H9 (cell line): ENCODE results near the gene TRAPPC2L. TPM values are rescaled to one million over a fixed set of nuclear protein-coding genes. Genes with fewer than 3 reads are reported as not detected.

Source experiments
- DNase-seq: peaks from one replicate; pipeline ENCODE4 v3.0.0-alpha.2; 2017
- H2AFZ ChIP-seq: one replicate; pipeline ENCODE4 v1.6.1; 2013; ENCODE audit warnings: mild to moderate bottlenecking, low read length, control low read depth, moderate library complexity
- H2AK5ac ChIP-seq: 2 replicates; pipeline ENCODE4 v1.6.1; 2013; ENCODE audit warnings: low read length, control low read depth, mixed read lengths; ENCODE audit not compliant: insufficient read length
- H2BK120ac ChIP-seq: one replicate; pipeline ENCODE4 v1.6.1; 2013; ENCODE audit warnings: low read depth, mild to moderate bottlenecking, low read length, control low read depth, inconsistent platforms; ENCODE audit not compliant: poor library complexity, severe bottlenecking
- H2BK12ac ChIP-seq: 2 replicates; pipeline ENCODE4 v1.6.1; 2013; ENCODE audit warnings: low read length, control low read depth, mixed read lengths, low read depth; ENCODE audit not compliant: insufficient read length
- H2BK15ac ChIP-seq: 2 replicates; pipeline ENCODE4 v1.6.1; 2013; ENCODE audit warnings: low read depth, low read length, control low read depth
- H2BK20ac ChIP-seq: one replicate; pipeline ENCODE4 v1.6.1; 2013; ENCODE audit warnings: low read depth, mild to moderate bottlenecking, low read length, control low read depth, inconsistent platforms; ENCODE audit not compliant: poor library complexity, severe bottlenecking
- H2BK5ac ChIP-seq: 2 replicates; pipeline ENCODE4 v1.6.1; 2013; ENCODE audit warnings: low read length, control low read depth, mixed read lengths; ENCODE audit not compliant: insufficient read length
- H3K14ac ChIP-seq: 2 replicates; pipeline ENCODE4 v1.6.1; 2013; ENCODE audit warnings: low read length, control low read depth; ENCODE audit not compliant: insufficient read depth
- H3K18ac ChIP-seq: 2 replicates; pipeline ENCODE4 v1.6.1; 2013; ENCODE audit warnings: low read depth, mild to moderate bottlenecking, mixed read lengths, low read length, control low read depth; ENCODE audit not compliant: insufficient read length
- H3K23ac ChIP-seq: 2 replicates; pipeline ENCODE4 v1.6.1; 2013; ENCODE audit warnings: low read length, control low read depth, mixed read lengths, low read depth; ENCODE audit not compliant: insufficient read length
- H3K23me2 ChIP-seq: 2 replicates; pipeline ENCODE4 v1.6.1; 2013; ENCODE audit warnings: low read depth, mild to moderate bottlenecking, mixed read lengths, low read length, control low read depth; ENCODE audit not compliant: insufficient read length, poor library complexity, severe bottlenecking
- H3K27ac ChIP-seq: 2 replicates; pipeline ENCODE4 v1.5.1; 2013; ENCODE audit warnings: low read length, control low read depth, mixed read lengths, low read depth; ENCODE audit not compliant: insufficient read length
- H3K27me3 ChIP-seq: 2 replicates; pipeline ENCODE4 v1.6.1; 2013; ENCODE audit warnings: low read length, control low read depth, inconsistent platforms; ENCODE audit not compliant: insufficient read depth
- H3K4ac ChIP-seq: 2 replicates; pipeline ENCODE4 v1.6.1; 2013; ENCODE audit warnings: low read depth, mild to moderate bottlenecking, control low read depth, inconsistent platforms, low read length, moderate library complexity
- H3K4me1 ChIP-seq: 2 replicates; pipeline ENCODE4 v1.6.1; 2013; ENCODE audit warnings: low read length, control low read depth, inconsistent platforms; ENCODE audit not compliant: insufficient read depth
- H3K4me2 ChIP-seq: 2 replicates; pipeline ENCODE4 v1.6.1; 2013; ENCODE audit warnings: low read length, control low read depth, mixed read lengths; ENCODE audit not compliant: insufficient read length, insufficient read depth
- H3K56ac ChIP-seq: 2 replicates; pipeline ENCODE4 v1.6.1; 2013; ENCODE audit warnings: low read depth, mild to moderate bottlenecking, mixed read lengths, low read length, control low read depth; ENCODE audit not compliant: insufficient read length
- H3K79me1 ChIP-seq: 2 replicates; pipeline ENCODE4 v1.6.1; 2013; ENCODE audit warnings: low read depth, mild to moderate bottlenecking, moderate library complexity, low read length, control low read depth, inconsistent platforms; ENCODE audit not compliant: insufficient read depth, poor library complexity, severe bottlenecking
- H3K79me2 ChIP-seq: 2 replicates; pipeline ENCODE4 v1.6.1; 2013; ENCODE audit warnings: low read length, control low read depth, inconsistent platforms; ENCODE audit not compliant: insufficient read depth
- H3K9ac ChIP-seq: 2 replicates; pipeline ENCODE4 v1.6.1; 2013; ENCODE audit warnings: low read length, control low read depth, mixed read lengths; ENCODE audit not compliant: insufficient read length; ENCODE audit errors: extremely low read depth
- H3K9me3 ChIP-seq: one replicate; pipeline ENCODE4 v1.6.1; 2013; ENCODE audit warnings: low read depth, low read length, inconsistent platforms; ENCODE audit not compliant: control insufficient read depth
- H3T11ph ChIP-seq: one replicate; pipeline ENCODE4 v1.6.1; 2013; ENCODE audit warnings: mild to moderate bottlenecking, low read length, control low read depth, inconsistent platforms
- H4K20me1 ChIP-seq: one replicate; pipeline ENCODE4 v1.6.1; 2013; ENCODE audit not compliant: control insufficient read depth, insufficient read length, insufficient read depth
- H4K5ac ChIP-seq: 2 replicates; pipeline ENCODE4 v1.6.1; 2013; ENCODE audit warnings: low read depth, mild to moderate bottlenecking, mixed read lengths, low read length, control low read depth; ENCODE audit not compliant: insufficient read length
- H4K8ac ChIP-seq: replicated peaks from 2 replicates; pipeline ENCODE4 v1.6.1; 2013; ENCODE audit warnings: low read length, control low read depth, mixed read lengths, low read depth; ENCODE audit not compliant: insufficient read length
- H4K91ac ChIP-seq: 2 replicates; pipeline ENCODE4 v1.6.1; 2013; ENCODE audit warnings: low read depth, mild to moderate bottlenecking, moderate library complexity, mixed read lengths, low read length, control low read depth; ENCODE audit not compliant: insufficient read length
- H3K27ac Mint-ChIP-seq, 3 experiments: 2 replicates in 2 of 3; 3 replicates in 1 of 3; pipeline ENCODE4 v1.8.0; 2020 to 2021; ENCODE audit warnings: mixed read lengths in 3 of 3, mild to moderate bottlenecking in 1 of 3, moderate library complexity in 1 of 3
- H3K27me3 Mint-ChIP-seq: 2 replicates; pipeline ENCODE4 v1.8.0; 2021; ENCODE audit warnings: low read depth, mild to moderate bottlenecking, moderate library complexity, mixed read lengths
- H3K36me3 Mint-ChIP-seq, 3 experiments: 2 replicates in 2 of 3; 3 replicates in 1 of 3; pipeline ENCODE4 v1.8.0; 2020 to 2021; ENCODE audit warnings: low read depth in 3 of 3, mixed read lengths in 3 of 3; ENCODE audit not compliant: insufficient read depth in 1 of 3
- H3K4me1 Mint-ChIP-seq, 2 experiments: 2 replicates each; pipeline ENCODE4 v1.8.0; 2020; ENCODE audit warnings: mixed read lengths in 2 of 2
- H3K4me3 Mint-ChIP-seq, 2 experiments: 2 replicates in 1 of 2; 3 replicates in 1 of 2; pipeline ENCODE4 v1.8.0; 2020 to 2021; ENCODE audit warnings: mild to moderate bottlenecking in 2 of 2, mixed read lengths in 2 of 2, moderate library complexity in 1 of 2
- H3K9me3 Mint-ChIP-seq, 2 experiments: 2 replicates in 1 of 2; 3 replicates in 1 of 2; pipeline ENCODE4 v1.8.0; 2020; ENCODE audit warnings: mild to moderate bottlenecking in 2 of 2, mixed read lengths in 2 of 2, moderate library complexity in 1 of 2
- WGBS: extraction: QIAGEN DNeasy Blood & Tissue Kit; methylation state at CpG from one replicate; pipeline ENCODE4 v1.1.7; 2013; ENCODE audit warnings: missing lambda C conversion rate, low lambda C conversion rate, mixed read lengths; ENCODE audit not compliant: insufficient read length; ENCODE audit errors: extremely low coverage; 5-methylcytosine and 5-hydroxymethylcytosine counted together
- total RNA-seq: library from RNA; stranded (reverse); gene quantifications from 2 replicates; pipeline ENCODE4 v1.2.1, GENCODE V29; 2021
- TF ChIP-seq, protein P1 (sequence below): fragments of 200-600 bp; sonication (generic); conservative IDR thresholded peaks from 3 replicates; pipeline ENCODE4 v1.8.0; 2021; ENCODE audit warnings: antibody characterized with exemption, mild to moderate bottlenecking

TRAPPC2L gene
- total RNA-seq, 1 experiment from 2014 or later, result 90.3 TPM

- Histone ChIP-seq H3T11ph (no peak overlapping the region), H3K4ac (no peak overlapping the region), H3K4me2 (no peak overlapping the region), H4K91ac (no peak overlapping the region), H3K27ac (no peak overlapping the region), H3K27me3 (no peaks in the 10 kb centered on the region), H2BK20ac (no peak overlapping the region), H2BK5ac (no peak overlapping the region), H3K18ac (no peak overlapping the region), H2BK15ac (no peak overlapping the region), H3K56ac (no peak overlapping the region), H3K79me1 (no peaks in the 10 kb centered on the region), H3K14ac (no peak overlapping the region), H3K4me1 (no peaks in the 10 kb centered on the region), H4K8ac (no peak overlapping the region), H2BK120ac (no peak overlapping the region), H4K20me1 (no peaks in the 10 kb centered on the region), H3K23ac (no peak overlapping the region), H3K9ac (no peak overlapping the region), H2BK12ac (no peak overlapping the region), H3K23me2 (no peaks in the 10 kb centered on the region), H2AFZ (no peak overlapping the region), H3K79me2 (no peaks in the 10 kb centered on the region), H3K9me3 (no peaks in the 10 kb centered on the region), H4K5ac (no peak overlapping the region), H2AK5ac (no peak overlapping the region)
- no peak overlapping the region for H3K4me3 Mint-ChIP-seq
- no peak overlapping the region for H3K27ac Mint-ChIP-seq
- H3K36me3 Mint-ChIP-seq, result no peaks in the 10 kb centered on the region
- no CpG with 5 or more reads among the region's 41 CpGs for whole genome bisulfite sequencing
- TF ChIP-seq, protein P1, sequence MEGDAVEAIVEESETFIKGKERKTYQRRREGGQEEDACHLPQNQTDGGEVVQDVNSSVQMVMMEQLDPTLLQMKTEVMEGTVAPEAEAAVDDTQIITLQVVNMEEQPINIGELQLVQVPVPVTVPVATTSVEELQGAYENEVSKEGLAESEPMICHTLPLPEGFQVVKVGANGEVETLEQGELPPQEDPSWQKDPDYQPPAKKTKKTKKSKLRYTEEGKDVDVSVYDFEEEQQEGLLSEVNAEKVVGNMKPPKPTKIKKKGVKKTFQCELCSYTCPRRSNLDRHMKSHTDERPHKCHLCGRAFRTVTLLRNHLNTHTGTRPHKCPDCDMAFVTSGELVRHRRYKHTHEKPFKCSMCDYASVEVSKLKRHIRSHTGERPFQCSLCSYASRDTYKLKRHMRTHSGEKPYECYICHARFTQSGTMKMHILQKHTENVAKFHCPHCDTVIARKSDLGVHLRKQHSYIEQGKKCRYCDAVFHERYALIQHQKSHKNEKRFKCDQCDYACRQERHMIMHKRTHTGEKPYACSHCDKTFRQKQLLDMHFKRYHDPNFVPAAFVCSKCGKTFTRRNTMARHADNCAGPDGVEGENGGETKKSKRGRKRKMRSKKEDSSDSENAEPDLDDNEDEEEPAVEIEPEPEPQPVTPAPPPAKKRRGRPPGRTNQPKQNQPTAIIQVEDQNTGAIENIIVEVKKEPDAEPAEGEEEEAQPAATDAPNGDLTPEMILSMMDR, result no peak
- H3K27me3 Mint-ChIP-seq, result no peaks in the 10 kb centered on the region; the same call in 1 of the 2 replicates
- peaks cover 0 to 4% of the 10 kb centered on the region in 2 experiments; a peak in 1 of 4 replicates for H3K4me1 Mint-ChIP-seq
- no peaks in the 10 kb centered on the region for H3K9me3 Mint-ChIP-seq
- no peak for DNase-seq
Observed at GRCh38 chr16:88816736-88817535, 40.0 kb upstream of the TRAPPC2L start.
